B cell (primary cell): ENCODE data around the gene TERB1. TPM values are rescaled to one million over a fixed set of nuclear protein-coding genes. Genes with fewer than 3 reads are reported as not detected.

Experiments used
- ATAC-seq: fragments of 200-7000 bp; cut with Tn5 transposase; one replicate; pipeline ENCODE4 v1.10.0; 2021; ENCODE audit warnings: low read depth, mild to moderate bottlenecking, moderate number of reproducible peaks, moderate library complexity
- CTCF ChIA-PET: fragments of 350-600 bp; sonication (Branson Sonifier 250); formaldehyde crosslinking; loops from one replicate; lab custom pipeline; 2021; ENCODE audit warnings: antibody characterized with exemption, inconsistent platforms; lab: Charles Lee
- POLR2A ChIA-PET: fragments of 350-600 bp; sonication (Branson Sonifier 250); formaldehyde crosslinking; loops from one replicate; lab custom pipeline; 2021; ENCODE audit warnings: antibody characterized with exemption; lab: Charles Lee
- DNase-seq: peaks from one replicate; pipeline ENCODE4 v3.0.0; 2013
- H2AFZ ChIP-seq: 2 replicates; pipeline ENCODE4 v1.6.1; 2012; ENCODE audit warnings: mild to moderate bottlenecking, low read depth, low read length; ENCODE audit not compliant: insufficient read depth, poor library complexity, severe bottlenecking
- H3K27ac ChIP-seq, 2 donors: 1 replicate in 1 of 2; 2 replicates in 1 of 2; pipeline ENCODE4 v1.5.1; 2012 to 2013; ENCODE audit warnings: low read length in 2 of 2, mild to moderate bottlenecking in 2 of 2, moderate library complexity in 1 of 2
- H3K27me3 ChIP-seq, 4 experiments: fragments of 200-600 bp in 1 of 4; sonication (generic) in 1 of 4; replicated peaks in 1 of 4; 1 replicate in 2 of 4; 2 replicates in 2 of 4; pipeline versions ENCODE4 v1.6.1 to v1.7.0; 2013 to 2016; ENCODE audit warnings: low read length in 3 of 4, mild to moderate bottlenecking in 2 of 4, mixed read lengths in 1 of 4, moderate library complexity in 1 of 4; ENCODE audit not compliant: insufficient read depth in 4 of 4, control insufficient read depth in 3 of 4; ENCODE audit errors: control extremely low read depth in 1 of 4
- H3K36me3 ChIP-seq, 2 experiments: replicated peaks in 1 of 2; 1 replicate in 1 of 2; 2 replicates in 1 of 2; pipeline versions ENCODE4 v1.6.1 to v1.7.1; 2013; ENCODE audit warnings: low read length in 1 of 2; ENCODE audit not compliant: insufficient read depth in 2 of 2, control insufficient read depth in 1 of 2; ENCODE audit errors: control extremely low read depth in 1 of 2, extremely low read depth in 1 of 2
- H3K4me1 ChIP-seq, 2 donors: fragments of 200-600 bp in 1 of 2; sonication (generic) in 1 of 2; 1 replicate in 1 of 2; 2 replicates in 1 of 2; pipeline versions ENCODE4 v1.5.1 to v1.6.1; 2013 to 2017; ENCODE audit warnings: low read length in 2 of 2; ENCODE audit not compliant: control insufficient read depth in 2 of 2, insufficient read depth in 2 of 2
- H3K4me2 ChIP-seq: replicated peaks from 2 replicates; pipeline ENCODE3; 2012; ENCODE audit warnings: mild to moderate bottlenecking, low read depth, low read length; ENCODE audit not compliant: poor library complexity, severe bottlenecking
- H3K4me3 ChIP-seq, 5 experiments: fragments of 200-600 bp in 1 of 5; sonication (generic) in 1 of 5; 1 replicate in 3 of 5; 2 replicates in 2 of 5; pipeline versions ENCODE4 v1.5.1 to v1.7.0; 2011 to 2016; ENCODE audit warnings: low read length in 4 of 5, mild to moderate bottlenecking in 4 of 5, low read depth in 2 of 5, control low read depth in 1 of 5, moderate library complexity in 1 of 5; ENCODE audit not compliant: insufficient read depth in 1 of 5; ENCODE audit errors: control extremely low read depth in 1 of 5, extremely low read depth in 1 of 5
- H3K79me2 ChIP-seq: fragments of 200-600 bp; sonication (generic); one replicate; pipeline ENCODE4 v1.6.0; 2016; ENCODE audit warnings: low read length; ENCODE audit not compliant: control insufficient read depth, insufficient read depth
- H3K9ac ChIP-seq: fragments of 200-600 bp; sonication (generic); 2 replicates; pipeline ENCODE4 v1.6.1; 2017; ENCODE audit warnings: mild to moderate bottlenecking, low read length, moderate library complexity
- H3K9me3 ChIP-seq, 3 donors: one replicate each; pipeline versions ENCODE4 v1.6.1 to v1.7.1; 2013; ENCODE audit warnings: low read length in 2 of 3; ENCODE audit not compliant: control insufficient read depth in 2 of 3, insufficient read depth in 1 of 3; ENCODE audit errors: control extremely low read depth in 1 of 3
- H4K20me1 ChIP-seq: 2 replicates; pipeline ENCODE4 v1.6.0; 2012; ENCODE audit warnings: mild to moderate bottlenecking, low read length; ENCODE audit not compliant: insufficient read depth, control insufficient read depth, poor library complexity, severe bottlenecking
- H3K27ac Mint-ChIP-seq: one replicate; pipeline ENCODE4 v1.8.0; 2021; ENCODE audit warnings: mixed read lengths
- H3K27me3 Mint-ChIP-seq: one replicate; pipeline ENCODE4 v1.8.0; 2021; ENCODE audit warnings: mixed read lengths
- H3K4me1 Mint-ChIP-seq: one replicate; pipeline ENCODE4 v1.8.0; 2021; ENCODE audit warnings: mixed read lengths
- H3K4me3 Mint-ChIP-seq: one replicate; pipeline ENCODE4 v1.8.0; 2021; ENCODE audit warnings: mixed read lengths
- H3K9me3 Mint-ChIP-seq: one replicate; pipeline ENCODE4 v1.8.0; 2022; ENCODE audit warnings: mixed read lengths; ENCODE audit not compliant: insufficient read depth
- EZH2 ChIP-seq: IDR thresholded peaks from 2 replicates; pipeline ENCODE4 v1.6.1; 2012; ENCODE audit warnings: borderline replicate concordance, low read depth, mild to moderate bottlenecking, moderate library complexity, low read length; ENCODE audit not compliant: insufficient read depth, poor library complexity, severe bottlenecking
- WGBS: methylation state at CpG from one replicate; pipeline ENCODE4 v1.1.5; 2013; ENCODE audit warnings: missing lambda C conversion rate; ENCODE audit not compliant: insufficient coverage; 5-methylcytosine and 5-hydroxymethylcytosine counted together
- intact Hi-C: fragments of 100-400 bp; cut with micrococcal nuclease; formaldehyde crosslinking; loops from one replicate; pipeline ENCODE4 v1.10.0; 2022
- polyA plus RNA-seq: library from polyadenylated mRNA; depleted of rRNA; stranded (reverse); fragments of >200 nt; gene quantifications from 2 replicates; pipeline ENCODE4 v1.2.3, GENCODE V29; 2012
- total RNA-seq, 2 donors: library from RNA; stranded (reverse); fragments of 120-200 nt in 1 of 2; gene quantifications; 1 replicate in 1 of 2; 2 replicates in 1 of 2; pipeline versions ENCODE4 v1.2.3 to v1.2.4, GENCODE V29; 2013 to 2022
- TF ChIP-seq, protein P1 (sequence below): fragments of 200-600 bp; IDR thresholded peaks from one replicate; pipeline ENCODE4 v1.8.0; 2022; ENCODE audit warnings: antibody characterized with exemption, mild to moderate bottlenecking

The TERB1 gene
- total and polyA plus RNA-seq, 2 donors (not counting 1 experiment from before 2014, with no cell fraction given): 0.71 TPM; not detected in 1

DNA sequence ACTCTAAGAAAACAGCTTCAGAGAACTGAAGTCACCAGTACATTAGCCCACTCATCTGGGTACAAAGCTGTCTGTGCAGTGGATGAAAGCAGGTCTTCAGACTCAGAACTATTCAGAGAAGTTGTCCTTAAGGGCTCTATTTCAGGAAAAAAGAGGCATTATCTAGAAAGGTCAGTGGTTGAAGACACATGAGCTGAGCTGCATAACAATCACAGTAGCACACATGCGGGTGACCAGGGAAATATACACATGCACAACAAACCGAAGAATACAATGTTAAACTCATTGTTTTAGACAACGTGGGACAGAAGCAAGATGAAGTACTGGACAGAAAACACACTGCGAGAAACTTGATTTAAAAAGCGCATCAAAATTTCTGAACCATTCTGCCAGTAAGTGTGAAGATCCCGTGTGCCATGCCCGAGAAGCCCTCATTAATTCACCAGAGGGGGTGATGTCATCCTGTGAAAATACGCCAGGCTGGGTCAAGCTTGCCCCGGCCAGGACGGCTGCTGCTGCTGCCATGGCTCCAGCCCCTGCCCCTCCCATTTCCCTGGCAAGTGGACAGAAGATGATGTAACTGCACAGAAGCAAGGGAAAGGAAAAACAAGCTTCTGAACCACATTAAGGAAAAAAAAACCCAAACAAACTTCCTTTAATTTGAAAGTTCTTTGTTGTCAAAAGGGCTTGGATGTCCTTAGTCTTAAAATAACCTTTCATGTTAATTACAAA is 60.0 kb downstream of the TERB1 start:
- POLR2A ChIA-PET: no interaction called here
- Histone ChIP-seq H3K4me3 (no peak overlapping the region), H3K27ac (no peak overlapping the region), H3K36me3 (peaks cover 0 to 62% of the 10 kb centered on the region in 2 experiments), H3K4me2 (no peak overlapping the region), H3K27me3 (no peaks in the 10 kb centered on the region), H3K9ac (no peak overlapping the region), H4K20me1 (peaks cover 40% of the 10 kb centered on the region), H3K9me3 (no peaks in the 10 kb centered on the region), H3K4me1 (no peaks in the 10 kb centered on the region), H2AFZ (no peak overlapping the region), H3K79me2 (peaks cover 27% of the 10 kb centered on the region)
- Mint-ChIP-seq H3K4me1 (peaks cover 14% of the 10 kb centered on the region), H3K4me3 (no peak overlapping the region), H3K9me3 (no peaks in the 10 kb centered on the region), H3K27me3 (no peaks in the 10 kb centered on the region), H3K27ac (no peak overlapping the region)
- DNase-seq (no peak), ATAC-seq (no peak)
- CTCF ChIA-PET: interaction anchor here (0.6 to 2.1 kb wide), 13 partner anchors 10 to 336 kb away, joined by 3 to 8 read pairs (median 5); partner anchors contain the start of genes CMTM4 and DYNC1LI2
- intact Hi-C loops: no loop called here
- TF ChIP-seq EZH2: no peak
- TF ChIP-seq, protein P1, sequence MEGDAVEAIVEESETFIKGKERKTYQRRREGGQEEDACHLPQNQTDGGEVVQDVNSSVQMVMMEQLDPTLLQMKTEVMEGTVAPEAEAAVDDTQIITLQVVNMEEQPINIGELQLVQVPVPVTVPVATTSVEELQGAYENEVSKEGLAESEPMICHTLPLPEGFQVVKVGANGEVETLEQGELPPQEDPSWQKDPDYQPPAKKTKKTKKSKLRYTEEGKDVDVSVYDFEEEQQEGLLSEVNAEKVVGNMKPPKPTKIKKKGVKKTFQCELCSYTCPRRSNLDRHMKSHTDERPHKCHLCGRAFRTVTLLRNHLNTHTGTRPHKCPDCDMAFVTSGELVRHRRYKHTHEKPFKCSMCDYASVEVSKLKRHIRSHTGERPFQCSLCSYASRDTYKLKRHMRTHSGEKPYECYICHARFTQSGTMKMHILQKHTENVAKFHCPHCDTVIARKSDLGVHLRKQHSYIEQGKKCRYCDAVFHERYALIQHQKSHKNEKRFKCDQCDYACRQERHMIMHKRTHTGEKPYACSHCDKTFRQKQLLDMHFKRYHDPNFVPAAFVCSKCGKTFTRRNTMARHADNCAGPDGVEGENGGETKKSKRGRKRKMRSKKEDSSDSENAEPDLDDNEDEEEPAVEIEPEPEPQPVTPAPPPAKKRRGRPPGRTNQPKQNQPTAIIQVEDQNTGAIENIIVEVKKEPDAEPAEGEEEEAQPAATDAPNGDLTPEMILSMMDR: no peak
- 91% methylated on average over 4 of the region's 10 CpGs for WGBS

DNA sequence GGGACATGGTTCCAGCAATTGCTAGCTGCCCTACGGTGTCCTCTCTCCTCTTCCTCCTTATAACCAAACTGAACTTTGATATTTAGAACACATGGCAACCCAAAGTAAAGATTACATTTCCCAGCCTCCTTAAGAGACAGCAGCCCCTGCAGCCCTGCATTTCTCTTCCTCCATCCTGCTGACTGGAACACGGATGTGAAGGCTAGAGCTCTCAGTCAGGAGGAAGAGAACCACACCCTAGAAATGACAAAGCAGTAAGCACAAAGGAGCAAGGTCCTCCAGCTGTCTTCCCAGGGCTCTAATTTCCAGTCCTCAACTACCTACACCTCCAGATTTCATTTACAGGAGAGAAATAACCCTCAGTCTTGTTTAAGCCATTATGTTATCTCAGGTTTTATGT is 60.9 kb downstream of the TERB1 start:
- H3K9me3 Mint-ChIP-seq: no peaks in the 10 kb centered on the region
- H3K4me3 ChIP-seq: no peak overlapping the region
- no peak overlapping the region for H3K9ac ChIP-seq
- H3K27ac Mint-ChIP-seq: no peak overlapping the region
- H3K4me3 Mint-ChIP-seq: no peak overlapping the region
- H3K9me3 ChIP-seq: no peaks in the 10 kb centered on the region
- POLR2A ChIA-PET: no interaction called here
- H3K27me3 Mint-ChIP-seq: no peaks in the 10 kb centered on the region
- peaks cover 22% of the 10 kb centered on the region for H3K79me2 ChIP-seq
- peaks cover 0 to 66% of the 10 kb centered on the region in 2 experiments for H3K36me3 ChIP-seq
- peaks cover 10% of the 10 kb centered on the region for H3K4me1 Mint-ChIP-seq
- DNase-seq (no peak), ATAC-seq (no peak)
- WGBS: 93% methylated on average over 2 of the region's 2 CpGs
- H3K27ac ChIP-seq: no peak overlapping the region
- CTCF ChIA-PET: interaction anchor here (0.9 to 2.1 kb wide), 13 partner anchors 9 to 336 kb away, joined by 3 to 8 read pairs (median 5); partner anchors contain the start of genes CMTM4 and DYNC1LI2
- intact Hi-C loops: no loop called here
- no peak overlapping the region for H2AFZ ChIP-seq
- TF ChIP-seq EZH2: no peak
- TF ChIP-seq, protein P1: no peak
- H3K4me2 ChIP-seq: no peak overlapping the region
- H4K20me1 ChIP-seq: peaks cover 40% of the 10 kb centered on the region
- no peaks in the 10 kb centered on the region for H3K4me1 ChIP-seq
- no peaks in the 10 kb centered on the region for H3K27me3 ChIP-seq
